Right forelimb (tissue), 1 donor: ENCODE results near the gene EPHA1.

Source experiments
- DNase-seq: peaks from one replicate; pipeline ENCODE4 v3.0.0-alpha.2; 2018

EPHA1 gene

DNA sequence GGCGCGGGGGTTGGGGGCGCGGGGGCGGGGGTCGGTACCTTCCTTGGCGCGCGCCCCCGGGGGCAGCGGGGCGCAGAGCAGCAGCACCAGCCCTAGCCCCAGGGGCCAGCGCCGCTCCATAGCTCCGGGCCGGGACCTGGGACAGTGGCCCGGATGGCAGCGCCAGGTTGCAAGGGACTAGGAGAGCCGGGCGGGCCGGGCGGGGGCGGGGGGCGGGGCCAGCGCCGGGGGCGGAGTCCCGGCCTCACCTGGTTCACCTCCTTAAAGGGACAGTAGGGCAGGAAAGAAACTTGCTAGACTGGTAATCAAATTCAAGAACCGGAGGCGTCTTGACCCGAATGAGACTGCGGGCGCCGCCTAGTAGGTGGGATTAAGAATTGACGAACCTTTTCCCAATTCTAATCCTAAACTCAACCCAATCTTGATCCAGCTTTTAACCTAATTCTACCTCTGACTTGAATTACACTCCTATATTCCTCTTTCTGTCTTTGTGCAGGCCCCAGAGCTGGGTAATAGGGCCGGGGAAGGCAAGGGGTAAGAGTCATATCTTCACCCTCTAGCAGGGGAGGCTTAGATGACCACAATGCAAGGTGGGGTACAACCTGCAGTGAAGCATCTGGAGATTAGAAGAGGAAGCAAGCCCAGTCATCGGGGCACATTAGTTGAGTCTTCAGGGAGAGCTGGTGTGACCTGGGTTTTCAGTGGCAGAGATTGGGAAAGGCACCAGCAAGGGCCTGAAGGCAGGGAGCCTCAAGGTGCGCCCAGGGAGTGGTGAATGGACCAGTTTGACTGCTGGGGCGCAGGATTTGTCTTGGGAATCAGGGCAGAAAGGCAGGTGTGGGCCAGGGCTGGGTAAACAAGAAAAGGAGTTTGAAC lies at the start of gene EPHA1:
Gene EPHA1 (minus strand): TSS at position 171 of the 876 bp plus-strand sequence. CDS start 51 bp downstream, at position 120.
- DNase-seq, result no peak

DNA sequence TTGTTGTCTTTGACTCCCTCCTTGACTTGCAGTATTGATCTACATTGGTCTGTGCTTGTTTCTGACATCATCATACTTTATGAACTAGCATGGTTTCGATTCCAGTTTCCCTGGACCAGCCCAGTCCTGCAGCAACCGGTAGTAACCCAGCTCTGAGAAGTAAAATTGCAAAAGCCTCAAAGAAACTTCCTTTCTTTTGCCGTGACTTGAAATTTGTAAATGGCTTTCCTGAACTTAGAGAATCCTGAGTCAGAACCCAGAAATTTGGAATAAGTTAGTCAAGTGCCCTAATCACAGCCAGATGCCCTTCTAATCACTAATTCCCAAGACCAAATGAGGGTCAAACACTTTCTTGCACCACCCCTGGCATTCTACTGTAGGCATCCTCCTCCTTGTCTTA lies 49.6 kb upstream of the EPHA1 start:
- DNase-seq, result no peak

DNA sequence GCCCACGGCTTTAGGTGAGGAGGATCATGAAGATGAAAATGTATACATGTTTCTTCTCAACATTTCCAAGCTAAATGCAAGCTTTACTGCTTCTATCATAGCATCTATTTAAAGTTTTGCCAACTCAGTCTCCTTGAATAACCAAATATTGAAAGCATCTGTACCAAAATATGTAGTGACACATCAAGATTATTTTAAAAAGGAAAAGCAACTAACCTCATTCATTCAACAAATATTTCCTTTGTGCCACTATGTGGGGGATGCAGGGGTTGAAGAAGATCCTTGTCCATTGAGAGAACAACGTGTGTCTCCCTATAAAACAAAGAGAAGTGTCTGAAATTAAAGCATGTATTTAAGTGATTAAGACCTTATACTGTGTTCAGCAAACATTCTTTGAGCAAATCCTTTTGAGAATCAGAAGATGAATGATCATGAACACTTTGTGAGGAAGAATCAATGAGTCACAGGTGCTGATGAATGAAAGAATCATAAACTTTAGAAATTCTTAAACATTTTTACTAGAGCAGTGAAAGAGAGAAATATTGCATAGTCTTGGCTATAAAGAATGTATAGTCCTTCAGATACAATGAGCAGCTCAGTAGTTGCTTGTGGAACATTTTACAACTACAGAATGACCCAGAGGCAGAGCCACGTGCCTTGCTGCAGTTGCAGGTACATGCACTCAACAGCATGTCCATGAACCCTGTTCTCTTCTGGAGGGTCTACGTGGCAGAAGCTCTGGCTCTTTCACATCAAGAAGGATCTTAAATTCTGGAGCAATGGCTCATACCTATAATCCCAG lies 48.5 kb upstream of the EPHA1 start:
- DNase-seq, result no peak

DNA sequence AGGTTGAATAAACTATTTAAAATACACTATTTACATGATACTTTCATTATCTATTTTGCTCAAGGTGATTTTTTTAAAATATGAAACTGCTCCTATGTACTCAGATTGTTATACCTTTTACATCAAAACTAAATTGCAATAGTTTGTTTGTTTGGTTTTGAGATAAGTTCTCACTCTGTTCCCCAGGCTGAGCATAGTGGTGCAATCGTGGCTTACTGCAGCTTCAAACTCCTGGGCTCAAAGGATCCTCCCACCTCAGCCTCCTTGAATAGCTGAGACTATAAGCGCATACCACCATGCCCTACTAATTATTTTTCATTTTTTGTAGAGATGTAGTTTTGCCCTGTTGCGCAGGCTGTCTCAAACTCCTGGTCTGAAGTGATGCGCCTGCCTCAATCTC lies 47.3 kb upstream of the EPHA1 start:
- no peak for DNase-seq

DNA sequence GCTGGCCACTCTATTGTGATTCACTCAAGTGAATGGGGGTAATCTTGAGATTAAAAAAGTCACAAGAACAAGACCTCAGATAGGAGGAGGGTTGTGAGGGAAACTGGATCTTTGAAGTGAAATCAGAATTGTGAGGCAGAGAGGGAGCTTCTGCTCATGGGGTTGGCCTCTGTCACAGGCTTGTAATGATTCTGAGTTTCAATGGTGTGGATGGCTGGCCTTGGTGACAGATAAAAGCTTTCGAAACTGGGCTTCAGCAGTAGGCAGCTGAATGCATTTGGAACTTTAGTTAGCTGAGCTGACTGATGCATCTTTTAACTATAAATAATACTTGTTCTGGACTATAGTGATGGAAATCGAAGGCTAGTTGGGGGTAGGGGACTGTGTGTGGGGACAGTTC lies 46.8 kb upstream of the EPHA1 start:
- no peak for DNase-seq

DNA sequence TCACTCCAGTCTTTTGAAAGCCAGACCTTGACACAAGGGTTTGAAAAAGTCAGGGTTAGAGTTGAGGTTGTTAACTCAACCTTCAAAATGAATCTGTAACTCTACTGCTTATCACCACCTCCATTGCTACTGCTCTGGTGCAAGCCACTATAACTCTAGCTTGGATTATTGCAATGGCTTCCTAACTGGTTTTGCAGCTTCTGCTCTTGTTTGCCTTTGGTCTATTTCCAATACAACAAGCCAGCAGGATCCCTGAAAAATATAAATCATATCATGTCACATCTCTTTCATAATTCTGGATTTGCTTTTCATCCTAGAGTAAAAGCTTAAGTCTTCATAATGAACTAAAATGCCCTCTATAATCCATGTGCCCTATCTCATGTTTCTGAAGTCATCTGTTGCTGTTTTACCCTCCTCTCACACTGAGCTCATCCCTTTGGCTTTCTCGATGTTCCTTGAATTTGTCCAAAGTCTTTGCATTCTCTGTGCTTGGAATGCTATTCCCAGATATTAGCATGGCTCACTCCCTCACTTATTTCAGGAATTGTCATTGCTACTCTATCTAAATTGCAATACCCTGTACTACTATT lies 45.5 kb upstream of the EPHA1 start:
- DNase-seq, result no peak

DNA sequence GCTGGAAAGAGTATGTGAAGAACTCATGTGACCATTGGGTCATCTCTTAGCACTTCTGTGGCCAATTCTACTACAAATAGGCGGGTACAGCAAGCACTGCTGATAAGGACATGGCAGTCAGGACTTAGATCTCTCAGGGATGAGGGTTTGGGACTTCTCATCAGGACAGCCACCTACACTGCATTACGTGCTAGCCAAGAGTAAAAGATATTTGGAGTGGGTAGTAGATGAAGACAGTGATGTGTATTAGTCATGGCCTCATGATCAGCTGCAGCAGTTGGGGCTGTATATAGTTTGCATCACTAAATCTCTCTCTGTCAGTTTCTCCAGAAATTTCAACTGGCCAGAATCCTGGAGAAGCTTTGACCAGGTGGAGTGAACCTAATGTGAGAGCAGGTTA lies 43.8 kb upstream of the EPHA1 start:
- DNase-seq, result no peak

DNA sequence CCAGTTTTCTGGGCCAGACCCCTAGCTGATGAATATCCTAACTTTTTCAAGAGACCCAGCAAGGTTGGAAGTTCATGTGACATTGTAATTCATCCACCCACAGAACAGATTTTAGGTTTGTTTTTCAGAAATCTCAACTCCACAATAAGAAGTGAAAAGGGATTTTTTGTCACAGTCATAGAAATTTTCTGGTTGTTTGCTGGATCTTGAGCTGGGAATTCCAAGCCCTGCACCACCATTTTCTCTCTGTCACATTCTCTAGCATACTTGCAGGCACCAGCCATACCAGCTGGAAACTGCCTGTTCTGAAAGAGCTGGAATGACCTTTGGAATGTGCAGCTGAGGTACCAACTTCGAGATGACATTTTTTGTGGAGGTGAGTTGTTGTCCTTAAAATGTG lies 43.1 kb upstream of the EPHA1 start:
- no peak for DNase-seq

DNA sequence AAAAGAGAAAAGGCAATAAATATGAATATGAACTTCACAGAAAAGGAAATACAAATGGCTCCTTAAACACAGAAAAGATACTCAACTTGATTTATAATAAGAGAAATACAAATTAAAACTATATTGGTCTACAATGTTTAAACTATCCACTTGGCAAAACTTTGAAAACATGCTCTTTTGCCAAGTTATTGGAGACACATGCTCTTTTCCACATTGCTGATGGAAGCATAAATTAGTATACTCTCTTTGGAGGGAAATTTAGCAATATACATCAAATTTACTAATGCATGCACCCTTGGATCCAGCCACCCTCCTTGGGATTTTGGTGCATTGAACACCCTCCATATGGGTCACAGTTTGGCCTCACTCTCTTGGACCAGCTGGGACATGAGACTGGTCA lies 42.5 kb upstream of the EPHA1 start:
- DNase-seq, result no peak

DNA sequence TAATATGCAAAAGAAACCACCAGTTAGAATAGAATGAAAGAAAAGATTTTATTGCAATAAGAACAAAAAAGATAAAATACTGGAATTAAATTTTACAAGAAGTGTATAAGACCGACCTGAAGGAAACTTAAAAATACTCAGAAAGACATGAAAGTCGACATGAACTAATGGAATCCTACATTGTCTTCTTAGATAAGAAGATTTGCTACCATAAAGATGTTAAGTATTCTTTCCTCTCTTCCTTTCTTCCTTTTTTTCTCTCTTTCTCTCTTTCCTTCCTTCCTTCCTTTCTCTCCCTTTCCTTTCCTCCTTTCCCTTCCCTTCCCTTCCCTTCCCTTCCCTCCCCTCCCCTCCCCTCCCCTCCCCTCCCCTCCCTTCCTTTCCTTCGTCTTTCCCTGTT lies 41.1 kb upstream of the EPHA1 start:
- no peak for DNase-seq

DNA sequence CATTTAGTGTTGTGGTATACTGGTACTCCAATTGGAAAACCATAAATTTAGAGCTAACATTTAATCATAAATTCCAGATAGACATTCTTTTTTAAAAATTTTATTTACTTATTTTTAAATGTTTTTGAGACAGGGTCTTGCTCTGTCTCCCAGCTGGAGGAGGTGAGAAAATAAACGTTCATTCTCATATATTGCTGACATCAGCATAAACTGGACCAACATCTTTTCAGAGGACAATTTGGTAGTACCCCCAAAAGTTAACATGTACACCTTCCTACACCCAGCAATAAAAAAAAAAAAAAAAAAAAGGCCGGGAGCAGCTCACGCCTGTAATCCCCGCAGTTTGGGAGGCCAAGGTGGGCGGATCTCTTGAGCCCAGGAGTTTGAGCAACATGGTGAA lies 39.8 kb upstream of the EPHA1 start:
- no peak for DNase-seq

DNA sequence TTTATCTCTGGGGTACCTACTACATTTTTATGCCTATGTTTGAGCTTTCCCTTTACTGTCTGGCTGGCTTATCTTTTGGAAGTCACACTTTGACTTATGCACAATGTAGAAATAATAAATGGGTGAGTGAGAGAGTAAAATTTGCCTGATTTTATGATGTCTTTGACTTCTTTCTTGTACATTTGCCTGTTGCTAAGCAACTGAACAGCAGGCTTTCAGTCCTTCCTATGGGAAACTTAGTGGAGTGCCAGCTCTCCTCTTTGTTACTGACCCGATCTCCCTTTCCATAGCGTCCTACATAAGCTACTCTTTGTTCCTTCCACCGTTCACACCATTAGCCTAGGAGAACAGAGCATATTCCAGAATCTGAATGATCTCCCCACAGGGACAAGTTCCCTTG lies 38.8 kb upstream of the EPHA1 start:
- DNase-seq, result no peak

DNA sequence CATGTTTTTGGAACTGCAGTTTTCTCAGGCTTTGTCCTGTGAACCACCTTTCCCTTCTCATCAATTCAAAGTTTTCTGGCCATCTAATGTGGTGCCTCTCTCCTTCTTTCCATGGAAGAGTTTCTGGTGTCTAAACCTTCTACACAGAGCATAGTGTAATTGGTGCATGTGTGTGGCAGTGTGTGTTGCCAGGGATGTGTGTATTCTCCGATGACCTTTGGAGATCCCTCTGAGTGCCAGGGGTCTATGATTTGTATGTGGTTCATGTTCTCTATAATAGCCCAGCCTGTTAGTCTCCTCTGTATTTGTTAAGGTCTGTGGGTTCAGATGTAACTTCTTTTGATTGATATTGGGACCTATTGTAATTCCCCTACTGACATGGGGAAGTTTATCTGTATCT lies 36.1 kb upstream of the EPHA1 start:
- no peak for DNase-seq

DNA sequence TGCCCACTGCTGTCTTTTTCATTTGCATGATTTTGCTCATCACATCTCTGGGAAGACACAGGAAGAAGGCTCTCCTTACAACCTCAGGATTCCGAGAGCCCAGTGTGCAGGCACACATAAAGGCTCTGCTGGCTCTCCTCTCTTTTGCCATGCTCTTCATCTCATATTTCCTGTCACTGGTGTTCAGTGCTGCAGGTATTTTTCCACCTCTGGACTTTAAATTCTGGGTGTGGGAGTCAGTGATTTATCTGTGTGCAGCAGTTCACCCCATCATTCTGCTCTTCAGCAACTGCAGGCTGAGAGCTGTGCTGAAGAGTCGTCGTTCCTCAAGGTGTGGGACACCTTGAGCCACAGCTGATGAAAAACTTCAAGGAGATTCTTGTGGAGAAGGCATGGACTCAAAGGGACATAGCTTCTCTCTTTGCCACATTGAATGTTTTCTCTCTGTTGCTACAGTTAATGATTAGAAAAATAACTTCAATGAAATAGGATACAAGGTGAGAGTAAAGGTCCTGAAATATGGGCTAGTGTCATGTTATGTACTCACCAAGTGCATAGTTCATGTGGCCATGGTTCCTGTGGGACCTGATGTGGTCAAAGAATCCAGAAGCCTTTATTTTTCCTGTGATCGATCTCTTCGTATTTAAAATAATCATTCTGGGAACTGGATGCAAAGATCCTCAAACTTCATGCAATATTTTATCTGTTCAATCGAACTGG lies 35.6 kb upstream of the EPHA1 start:
- DNase-seq, result no peak

DNA sequence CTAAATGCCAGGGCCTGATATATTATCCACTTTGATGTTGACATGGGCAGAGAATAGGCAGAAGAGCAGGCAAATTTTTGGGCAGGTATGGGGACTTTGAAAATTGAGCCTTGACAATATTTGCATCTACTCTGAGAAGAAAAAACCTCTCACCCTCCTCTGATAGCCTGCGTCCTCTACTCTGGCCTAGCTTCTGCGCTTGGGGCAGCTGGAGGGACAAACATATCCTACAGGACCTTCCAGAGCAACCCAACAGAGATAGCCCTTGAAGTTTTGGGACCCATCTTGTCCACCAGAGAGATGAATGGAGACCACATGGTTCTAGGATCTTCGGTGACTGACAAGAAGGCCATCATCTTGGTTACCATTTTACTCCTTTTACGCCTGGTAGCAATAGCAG lies 34.5 kb upstream of the EPHA1 start, which contains the start of gene TAS2R60:
Gene TAS2R60 (plus strand): TSS at position 301 of the 400 bp plus-strand sequence. CDS start 0 bp downstream, at position 301.
- DNase-seq, result no peak

DNA sequence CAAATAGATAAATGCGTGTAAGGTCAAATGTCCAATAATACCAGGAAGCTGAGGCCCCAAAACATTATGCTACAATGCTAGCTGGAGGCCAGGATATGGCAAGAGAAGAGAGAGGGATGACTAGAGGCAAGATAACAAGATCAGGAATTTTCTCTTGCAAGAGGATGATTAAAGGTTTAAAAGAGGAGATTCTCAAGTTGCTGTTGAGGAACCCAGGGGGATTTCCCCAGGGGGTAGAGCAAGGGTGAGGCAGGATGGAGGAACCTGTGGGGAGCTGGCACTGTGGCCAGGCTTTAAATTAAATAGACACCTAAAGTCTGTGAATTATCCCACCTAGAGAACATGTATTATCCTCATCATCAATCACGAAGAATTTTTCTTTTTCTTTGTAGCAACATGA lies 31.2 kb upstream of the EPHA1 start:
- no peak for DNase-seq

DNA sequence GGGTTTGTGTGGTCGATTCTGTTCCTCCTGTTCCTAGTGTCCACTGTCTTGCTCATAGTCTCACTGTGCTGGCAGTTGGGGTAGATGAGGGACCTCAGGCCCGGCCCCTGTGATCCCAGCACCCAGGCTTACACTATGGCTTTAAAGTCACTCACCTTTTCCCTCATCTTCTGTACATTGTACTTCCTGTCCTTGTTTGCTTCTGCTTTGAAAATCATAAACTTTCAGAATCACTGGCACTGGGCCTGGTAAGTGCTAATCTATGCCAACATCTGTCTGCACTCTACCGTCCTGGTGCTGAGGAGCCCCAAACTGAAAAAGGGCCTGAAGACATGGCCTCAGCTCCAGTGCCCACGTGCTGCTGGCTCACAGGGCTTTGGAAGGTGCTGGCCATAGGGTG lies 28.9 kb upstream of the EPHA1 start:
- no peak for DNase-seq

DNA sequence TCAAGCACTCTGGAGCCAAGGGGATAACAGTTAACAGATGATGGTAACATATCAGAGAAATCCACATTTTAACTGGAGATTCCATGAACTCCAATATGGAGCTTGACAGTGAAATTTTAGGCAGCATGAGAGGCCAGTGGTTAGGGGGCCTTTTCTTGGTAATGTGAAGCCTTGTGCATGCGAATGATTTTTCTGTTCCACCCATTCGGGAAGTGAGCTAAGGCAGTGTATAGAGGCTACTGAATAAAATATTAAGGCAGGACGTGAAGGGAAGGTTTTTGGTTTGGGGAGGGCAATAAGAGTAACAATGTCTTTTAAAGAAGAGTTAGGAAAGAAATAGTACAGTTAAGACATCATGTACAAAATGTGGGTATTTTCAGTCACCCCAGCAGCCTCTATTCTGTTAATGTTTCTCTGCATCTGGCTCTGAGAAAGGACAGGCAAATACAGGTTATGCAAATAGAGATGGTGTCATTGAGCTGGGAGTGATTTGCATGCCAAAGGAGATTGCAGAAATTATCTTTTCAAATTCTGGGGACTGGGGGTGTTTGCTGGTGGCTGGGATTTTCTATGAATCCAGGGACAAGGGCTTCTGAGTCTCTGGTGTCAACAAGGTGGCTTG lies 27.8 kb upstream of the EPHA1 start:
- no peak for DNase-seq

DNA sequence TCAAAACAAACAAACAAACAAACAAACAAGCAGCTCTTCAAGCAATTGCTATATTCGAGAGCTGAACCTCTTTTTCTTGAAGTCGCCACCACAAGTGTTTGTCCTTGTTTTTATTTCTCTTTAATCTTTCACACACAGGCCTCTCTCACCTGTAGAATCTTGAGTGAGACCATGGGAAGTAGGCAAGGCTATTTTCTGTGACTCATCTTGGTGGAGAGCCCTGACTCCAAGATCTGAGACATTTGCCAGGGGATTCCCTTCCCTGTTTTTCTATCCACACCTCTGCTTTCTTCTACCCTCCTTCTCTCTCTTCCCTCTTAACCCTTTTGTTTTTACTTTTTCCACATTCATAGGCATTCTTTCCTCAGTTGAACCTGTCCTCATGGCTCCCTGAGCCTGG lies 26.6 kb upstream of the EPHA1 start:
- no peak for DNase-seq

DNA sequence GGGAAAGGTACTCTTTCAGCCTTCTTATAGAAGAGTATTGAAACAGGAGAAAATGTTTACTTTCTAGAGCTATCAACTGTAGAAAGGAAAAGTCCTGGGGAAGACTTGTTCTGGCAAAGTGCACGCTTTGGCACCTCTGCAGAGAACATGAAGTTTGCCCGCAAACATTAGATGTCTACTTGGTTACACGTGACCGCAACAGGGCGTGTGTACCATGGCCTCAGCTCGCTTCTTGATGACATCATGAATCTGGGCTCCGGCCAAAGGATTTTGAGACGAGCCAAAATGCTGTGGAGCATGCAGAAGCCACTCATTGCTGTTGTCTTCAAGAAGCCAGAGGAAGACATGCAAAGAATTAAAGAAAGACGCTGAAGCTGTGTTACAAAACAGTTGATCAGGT lies 26.0 kb upstream of the EPHA1 start:
- no peak for DNase-seq

DNA sequence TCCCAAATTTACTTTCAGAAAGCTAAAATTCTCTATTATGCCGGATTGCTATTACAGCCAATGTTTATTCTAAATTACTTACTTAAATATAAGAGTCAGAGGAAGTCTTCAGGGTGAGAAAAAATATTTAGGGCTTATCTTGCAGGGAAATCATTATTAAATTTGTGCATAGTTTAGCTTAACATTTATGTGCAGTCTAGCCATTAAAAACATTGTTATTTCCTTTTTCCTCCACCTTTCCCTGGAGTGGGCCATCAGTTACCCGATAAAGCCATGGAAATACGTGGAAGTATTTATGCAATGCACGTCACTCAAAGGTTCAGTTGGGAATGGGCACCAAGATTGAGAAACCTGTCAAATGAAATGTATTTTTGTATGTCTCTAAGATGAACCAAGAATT lies 25.1 kb upstream of the EPHA1 start:
- DNase-seq, result no peak

DNA sequence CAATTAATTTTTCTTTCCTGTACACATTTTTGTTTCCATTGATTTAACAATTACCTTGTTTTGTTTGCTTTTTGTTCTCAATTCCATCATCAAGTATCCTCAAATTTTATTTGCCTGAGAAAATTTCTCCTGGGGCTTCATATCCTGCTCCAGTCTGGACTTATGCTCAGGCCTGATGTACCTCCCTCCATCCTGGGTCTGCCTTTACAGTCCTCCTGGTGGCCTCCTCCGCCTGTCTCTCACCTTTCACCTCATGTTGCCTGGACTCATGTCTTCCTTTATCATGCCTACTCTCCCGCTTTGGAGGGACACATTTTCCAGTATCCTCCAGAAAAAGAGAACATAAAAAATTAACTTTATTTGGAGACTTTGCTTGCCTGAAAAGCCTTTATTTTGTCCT lies 22.5 kb upstream of the EPHA1 start:
- DNase-seq, result no peak
